Lower leg skin (tissue), 4 donors: Measurements from ENCODE around the gene FPR1. TPM values are rescaled to one million over a fixed set of nuclear protein-coding genes. Genes with fewer than 3 reads are reported as not detected.
A peak's percentile ranks its signal among the peaks of the same experiment; 100 is the strongest.

ENCODE experiments used
- DNase-seq, 2 donors: peaks; one replicate each; pipeline ENCODE4 v3.0.0-alpha.2; 2019; ENCODE audit warnings: low spot score in 2 of 2
- H3K4me3 ChIP-seq: fragments of 200-600 bp; sonication (generic); 2 replicates; pipeline ENCODE4 v1.5.1; 2017; ENCODE audit warnings: mild to moderate bottlenecking, low read depth; ENCODE audit not compliant: poor library complexity, severe bottlenecking
- POLR2A ChIP-seq, 2 donors: fragments of 450-650 bp; IDR thresholded peaks; one replicate each; pipeline ENCODE4 v1.6.1; 2016 to 2017; ENCODE audit warnings: antibody characterized with exemption in 2 of 2, mild to moderate bottlenecking in 1 of 2, moderate library complexity in 1 of 2
- WGBS, 2 donors: methylation state at CpG; one replicate each; pipeline ENCODE4 v1.1.5; 2018; 5-methylcytosine and 5-hydroxymethylcytosine counted together
- intact Hi-C: fragments of 100-400 bp; cut with DNase I; formaldehyde crosslinking; loops from one replicate; pipeline ENCODE4 v1.15.0; 2023; ENCODE audit warnings: low total_unique reads
- total RNA-seq, 4 donors: library from RNA; depleted of rRNA; stranded (reverse); fragments of >200 nt; gene quantifications; one replicate each; pipeline ENCODE4 v1.1.0, GENCODE V29; 2016
- TF ChIP-seq, protein P1 (sequence below), 3 donors: fragments of 450-650 bp; IDR thresholded peaks; one replicate each; pipeline ENCODE4 v1.5.1; 2016; ENCODE audit warnings: antibody characterized with exemption in 3 of 3, mild to moderate bottlenecking in 3 of 3, moderate library complexity in 2 of 3

Gene FPR1
- total RNA-seq, 4 donors from 2014 or later, result 1.7 to 7.6 (median 4.1) TPM

DNA sequence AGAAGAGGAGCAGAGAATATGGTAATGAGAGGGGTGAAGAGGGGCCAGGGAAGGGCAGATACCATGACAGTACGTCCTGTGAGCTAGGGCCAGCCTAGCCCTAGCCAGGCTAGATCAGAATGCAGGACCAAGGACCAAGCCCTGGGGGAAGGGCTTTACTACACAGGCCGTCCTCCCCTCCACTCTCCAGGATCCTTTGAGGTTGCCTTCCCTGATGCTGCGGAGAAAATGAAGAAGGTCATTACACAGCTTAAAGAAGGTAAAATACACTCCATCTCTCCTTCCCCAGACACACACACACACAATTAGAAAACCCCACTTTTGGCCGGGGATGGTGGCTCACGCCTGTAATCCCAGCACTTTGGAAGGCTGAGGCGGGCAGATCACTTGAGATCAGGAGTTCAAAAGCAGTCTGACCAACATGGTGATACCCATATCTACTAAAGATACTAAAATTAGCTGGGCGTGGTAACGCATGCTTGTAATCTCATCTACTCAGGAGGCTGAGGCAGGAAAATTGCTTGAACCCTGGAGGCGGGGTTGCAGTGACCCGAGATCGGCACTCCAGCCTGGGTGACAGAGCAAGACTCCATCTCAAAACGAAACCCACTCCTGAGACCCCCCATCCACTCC lies 50.1 kb downstream of the FPR1 start:
- peak in 1 of 2 donors; percentile 77 for DNase-seq
- TF ChIP-seq, protein P1, sequence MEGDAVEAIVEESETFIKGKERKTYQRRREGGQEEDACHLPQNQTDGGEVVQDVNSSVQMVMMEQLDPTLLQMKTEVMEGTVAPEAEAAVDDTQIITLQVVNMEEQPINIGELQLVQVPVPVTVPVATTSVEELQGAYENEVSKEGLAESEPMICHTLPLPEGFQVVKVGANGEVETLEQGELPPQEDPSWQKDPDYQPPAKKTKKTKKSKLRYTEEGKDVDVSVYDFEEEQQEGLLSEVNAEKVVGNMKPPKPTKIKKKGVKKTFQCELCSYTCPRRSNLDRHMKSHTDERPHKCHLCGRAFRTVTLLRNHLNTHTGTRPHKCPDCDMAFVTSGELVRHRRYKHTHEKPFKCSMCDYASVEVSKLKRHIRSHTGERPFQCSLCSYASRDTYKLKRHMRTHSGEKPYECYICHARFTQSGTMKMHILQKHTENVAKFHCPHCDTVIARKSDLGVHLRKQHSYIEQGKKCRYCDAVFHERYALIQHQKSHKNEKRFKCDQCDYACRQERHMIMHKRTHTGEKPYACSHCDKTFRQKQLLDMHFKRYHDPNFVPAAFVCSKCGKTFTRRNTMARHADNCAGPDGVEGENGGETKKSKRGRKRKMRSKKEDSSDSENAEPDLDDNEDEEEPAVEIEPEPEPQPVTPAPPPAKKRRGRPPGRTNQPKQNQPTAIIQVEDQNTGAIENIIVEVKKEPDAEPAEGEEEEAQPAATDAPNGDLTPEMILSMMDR (IDR thresholded peaks at IDR 0.05), result no peak
- TF ChIP-seq POLR2A (IDR thresholded peaks at IDR 0.05), result no peak
- intact Hi-C loops, result no loop called here
- WGBS, 2 donors, result 73 to 75% methylated on average over 12 of the region's 12 CpGs
- H3K4me3 ChIP-seq, result no peak overlapping the region

DNA sequence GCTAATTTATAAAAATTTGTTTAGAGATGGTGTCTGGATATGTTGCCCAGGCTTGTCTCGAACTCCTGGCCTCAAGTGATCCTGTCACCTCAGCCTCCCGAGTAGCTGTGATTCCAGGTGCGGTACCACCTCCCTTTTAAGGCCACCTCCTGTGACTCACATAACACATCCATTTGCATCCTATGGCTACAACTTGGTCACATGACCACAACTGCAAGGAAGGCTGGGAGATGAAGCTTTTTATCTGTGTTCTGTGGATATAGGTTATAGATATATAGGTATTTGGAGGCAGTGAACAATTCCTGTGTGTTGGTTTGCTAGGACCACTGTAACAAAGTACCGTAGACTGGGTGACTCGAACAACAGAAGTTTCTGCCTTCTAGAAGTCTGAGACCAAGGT lies 52.5 kb downstream of the FPR1 start:
- DNase-seq, result peak in 1 of 2 donors; percentile 69
- TF ChIP-seq POLR2A (IDR thresholded peaks at IDR 0.05), result no peak
- TF ChIP-seq, protein P1 (IDR thresholded peaks at IDR 0.05), result no peak
- 86 to 90% methylated on average over 5 of the region's 5 CpGs for WGBS, 2 donors
- no peak overlapping the region for H3K4me3 ChIP-seq
- intact Hi-C loops, result no loop called here

DNA sequence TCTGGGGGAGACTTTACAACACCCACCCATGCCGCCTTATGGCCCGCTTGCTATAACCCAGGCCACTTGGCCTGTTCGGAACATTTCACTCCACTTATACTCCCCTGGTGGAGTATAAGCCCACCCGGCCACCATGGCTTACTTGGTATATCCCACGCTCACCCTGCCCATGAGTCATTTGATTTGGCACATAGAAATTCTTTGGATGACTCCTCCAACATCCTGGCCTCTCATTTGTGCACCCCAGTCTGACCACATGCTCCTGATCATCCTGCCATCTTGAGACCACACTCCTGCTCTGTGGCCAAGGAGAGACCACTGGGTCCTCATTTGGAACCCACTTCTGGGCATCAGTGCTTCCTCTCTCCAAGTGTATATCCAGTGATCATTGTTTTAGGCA lies 53.4 kb downstream of the FPR1 start:
- TF ChIP-seq, protein P1 (IDR thresholded peaks at IDR 0.05), result no peak
- DNase-seq, result no peak
- no peak overlapping the region for H3K4me3 ChIP-seq
- intact Hi-C loops, result no loop called here
- WGBS, 2 donors, result 94 to 98% methylated on average over 5 of the region's 5 CpGs

DNA sequence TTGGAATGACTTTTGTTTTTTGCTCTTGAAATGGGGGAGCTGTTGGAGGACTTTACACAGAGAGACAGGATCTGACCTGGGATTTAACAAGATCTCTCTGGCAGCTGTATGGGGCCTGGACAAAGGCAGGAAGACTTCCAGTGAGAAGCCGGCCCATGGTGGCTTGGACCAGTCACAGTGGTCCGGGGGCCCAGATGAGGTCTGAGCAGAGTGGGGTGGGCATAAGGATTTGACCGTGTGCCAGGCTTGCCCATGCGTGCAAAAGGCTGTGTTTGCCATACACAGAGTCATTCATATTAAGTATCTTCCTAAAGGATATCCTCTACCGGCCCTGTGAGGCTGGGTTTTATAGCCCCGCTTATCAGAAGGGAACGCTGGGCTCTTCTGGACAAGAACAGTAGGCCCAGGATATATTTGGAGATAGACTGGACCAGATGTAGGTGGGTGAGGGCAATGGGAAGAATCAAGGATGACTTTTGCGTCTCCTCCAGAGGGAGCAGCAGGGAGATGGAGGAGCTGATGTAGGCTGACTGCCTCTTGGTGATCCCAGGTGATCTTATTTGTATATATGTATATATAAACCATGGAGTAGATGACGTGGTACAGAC lies 54.4 kb downstream of the FPR1 start:
- peak in 1 of 2 donors; percentile 83 for DNase-seq
- intact Hi-C loops, result no loop called here
- no peak overlapping the region for H3K4me3 ChIP-seq
- no peak for TF ChIP-seq POLR2A (IDR thresholded peaks at IDR 0.05)
- TF ChIP-seq, protein P1 (IDR thresholded peaks at IDR 0.05), result no peak
- 72 to 86% methylated on average over 9 of the region's 9 CpGs for WGBS, 2 donors

DNA sequence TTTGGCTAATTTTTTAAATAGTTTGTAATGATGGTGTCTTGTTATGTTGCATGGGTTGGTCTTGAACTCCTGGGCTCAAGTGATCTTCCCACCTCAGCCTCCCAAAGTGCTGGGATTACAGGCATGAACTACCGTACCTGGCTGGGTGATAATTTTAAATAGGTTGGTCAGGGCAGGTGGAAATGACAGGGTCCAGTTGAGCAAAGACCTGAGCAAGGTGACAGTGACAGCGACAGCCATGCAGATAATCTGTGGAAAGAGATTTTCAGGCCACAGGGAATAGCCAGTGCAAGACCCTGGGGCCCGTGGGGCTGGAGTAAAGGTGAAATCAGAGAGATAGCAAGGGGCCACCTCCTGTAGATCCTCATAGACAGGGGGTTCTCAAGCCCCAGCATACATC lies 55.1 kb downstream of the FPR1 start:
- no peak for TF ChIP-seq POLR2A (IDR thresholded peaks at IDR 0.05)
- TF ChIP-seq, protein P1 (IDR thresholded peaks at IDR 0.05), result no peak
- DNase-seq, result peak in 1 of 2 donors; percentile 58
- intact Hi-C loops, result no loop called here
- H3K4me3 ChIP-seq, result no peak overlapping the region
- WGBS, 2 donors, result 93 to 97% methylated on average over 3 of the region's 3 CpGs

Other genes starting within 250 kb of the FPR1 start
- 1 to 10 TPM in 1 of 4 donors, under 1 TPM in 1, not detected in 2; 0.47 to 3.4 TPM for gene SIGLEC6, start 220.2 kb downstream of the FPR1 start, total RNA-seq
- gene ZNF175, start 180.6 kb downstream of the FPR1 start, total RNA-seq, result 1 to 10 TPM; 2.0 to 5.3 (median 2.5) TPM
- gene SIGLEC5, start 121.5 kb downstream of the FPR1 start, total RNA-seq, result under 1 TPM in 2 of 4 donors, not detected in 2; 0.72 to 0.76 TPM
- gene SIGLEC14, start 105.1 kb downstream of the FPR1 start, total RNA-seq, result 1 to 10 TPM in 1 of 4 donors, under 1 TPM in 1, not detected in 2; 0.84 to 1.0 TPM
- gene SPACA6, start 58.5 kb downstream of the FPR1 start, total RNA-seq, result 1 to 10 TPM in 3 of 4 donors, under 1 TPM in 1; 0.74 to 5.1 (median 3.6) TPM
- 1 to 10 TPM in 2 of 4 donors, under 1 TPM in 1, not detected in 1; 0.97 to 2.4 (median 2.4) TPM for gene HAS1, start 27.9 kb downstream of the FPR1 start, total RNA-seq
- gene FPR2, start 9.3 kb upstream of the FPR1 start, total RNA-seq, result under 1 TPM in 2 of 4 donors, not detected in 2; 0.13 to 0.34 TPM
- gene FPR3, start 43.3 kb upstream of the FPR1 start, total RNA-seq, result 1 to 10 TPM; 2.2 to 3.9 (median 2.4) TPM
- gene ZNF577, start 136.1 kb upstream of the FPR1 start, total RNA-seq, result 10 to 100 TPM in 3 of 4 donors, 1 to 10 TPM in 1; 6.7 to 20.5 (median 18.6) TPM
- gene ZNF649, start 153.1 kb upstream of the FPR1 start, total RNA-seq, result 10 to 100 TPM in 3 of 4 donors, 1 to 10 TPM in 1; 8.6 to 34.3 (median 13.2) TPM
- gene ZNF613, start 175.6 kb upstream of the FPR1 start, total RNA-seq, result 10 to 100 TPM in 1 of 4 donors, 1 to 10 TPM in 3; 3.6 to 17.2 (median 7.0) TPM
- 10 to 100 TPM in 2 of 4 donors, 1 to 10 TPM in 2; 7.3 to 21.9 (median 12.1) TPM for gene ZNF350, start 235.0 kb upstream of the FPR1 start, total RNA-seq